H1 (cell line): ENCODE results near the gene CDKN2AIP. TPM values are rescaled to one million over a fixed set of nuclear protein-coding genes. Genes with fewer than 3 reads are reported as not detected.

ENCODE experiments used
- ATF3 ChIP-seq: IDR thresholded peaks from 2 replicates; pipeline ENCODE4 v1.6.1; 2011; ENCODE audit warnings: low read depth, mild to moderate bottlenecking, low read length; ENCODE audit not compliant: insufficient read depth
- CBX8 ChIP-seq: fragments of 300-800, 300-1000 bp; sonication (generic); IDR thresholded peaks from 2 replicates; pipeline ENCODE4 v1.7.1; 2016; ENCODE audit warnings: low read depth, low read length, borderline replicate concordance
- FOSL1 ChIP-seq: IDR thresholded peaks from 2 replicates; pipeline ENCODE4 v1.6.1; 2011; ENCODE audit warnings: mild to moderate bottlenecking, low read depth, low read length, moderate library complexity; ENCODE audit not compliant: insufficient read depth
- JUND ChIP-seq: IDR thresholded peaks from 2 replicates; pipeline ENCODE4 v1.6.1; 2011; ENCODE audit warnings: mild to moderate bottlenecking, improper control_type of control experiment, low read length
- NRF1 ChIP-seq: IDR thresholded peaks from 2 replicates; pipeline ENCODE4 v1.6.1; 2011; ENCODE audit warnings: mild to moderate bottlenecking, low read depth, low read length, improper control_type of control experiment
- polyA plus RNA-seq, 7 experiments: library from polyadenylated mRNA; depleted of rRNA in 3 of 7; stranded (reverse) in 5 of 7; unstranded in 2 of 7; fragments of >200 nt in 5 of 7; fragments of 200-250 nt in 2 of 7; gene quantifications; 1 replicate in 5 of 7; 2 replicates in 1 of 7; 4 replicates in 1 of 7; pipeline versions ENCODE4 v1.2.1 to v1.2.3, GENCODE V29; 2011 to 2013; ENCODE audit warnings: missing spikeins in 2 of 7, mixed read lengths in 2 of 7
- total RNA-seq: library from RNA; stranded (reverse); fragmentation: NEBNext Ultra II Directional; extraction: Animal tissue kit (Norgen Biotek cat#: 25700); gene quantifications from 2 replicates; pipeline ENCODE4 v1.2.1, GENCODE V29; 2021

The CDKN2AIP gene
- total and polyA plus RNA-seq, 2 of the 8 experiments (the other 6 are each of a cell fraction or from before 2014, with no cell fraction given) = 6.0 to 14.0 TPM

- TF ChIP-seq JUND (no peak), ATF3 (no peak), FOSL1 (no peak), NRF1 (no peak), CBX8 (no peak)
- TF ChIP-seq, all 59 proteins: peak for 8
Observed at GRCh38 chr4:183443655-183444213, 702 bp upstream of the CDKN2AIP start (continued).
